Sigmoid colon (tissue), 7 donors: ENCODE data around the gene FBXO17. TPM values are rescaled to one million over a fixed set of nuclear protein-coding genes. Genes with fewer than 3 reads are reported as not detected.

Source experiments
- DNase-seq: peaks from one replicate; pipeline ENCODE4 v3.0.0-alpha.2; 2019
- H3K27ac ChIP-seq, 4 donors: fragments of 200-600 bp; sonication (generic); one replicate each; pipeline ENCODE4 v1.5.1; 2016 to 2019; ENCODE audit warnings: mild to moderate bottlenecking in 1 of 4
- H3K27me3 ChIP-seq, 3 donors: fragments of 200-600 bp; sonication (generic); one replicate each; pipeline ENCODE4 v1.5.1; 2019; ENCODE audit warnings: mild to moderate bottlenecking in 1 of 3
- H3K36me3 ChIP-seq, 4 donors: fragments of 200-600 bp; sonication (generic); one replicate each; pipeline ENCODE4 v1.5.1; 2016 to 2019
- H3K4me1 ChIP-seq, 4 donors: fragments of 200-600 bp; sonication (generic); one replicate each; pipeline ENCODE4 v1.5.1; 2017 to 2019
- H3K4me3 ChIP-seq, 4 donors: fragments of 200-600 bp; sonication (generic); one replicate each; pipeline ENCODE4 v1.5.1; 2017 to 2019; ENCODE audit warnings: mild to moderate bottlenecking in 2 of 4, moderate library complexity in 1 of 4
- H3K9me3 ChIP-seq, 4 donors: fragments of 200-600 bp in 3 of 4; sonication (generic) in 3 of 4; one replicate each; pipeline versions ENCODE4 v1.5.1 to v1.6.1; 2013 to 2019
- EP300 ChIP-seq, 4 donors: sonication (generic); formaldehyde crosslinking; IDR thresholded peaks; one replicate each; pipeline ENCODE4 v1.6.1; 2017; ENCODE audit warnings: antibody characterized with exemption in 4 of 4
- POLR2A ChIP-seq, 2 donors: fragments of 450-650 bp; IDR thresholded peaks; one replicate each; pipeline ENCODE4 v1.6.1; 2016; ENCODE audit warnings: antibody characterized with exemption in 2 of 2, mild to moderate bottlenecking in 2 of 2, moderate library complexity in 2 of 2
- POLR2AphosphoS5 ChIP-seq, 4 donors: sonication (generic); formaldehyde crosslinking; IDR thresholded peaks; one replicate each; pipeline ENCODE4 v1.6.1; 2017; ENCODE audit warnings: antibody characterized with exemption in 4 of 4
- WGBS, 2 donors: extraction: QIAGEN DNeasy Blood & Tissue Kit; methylation state at CpG; one replicate each; pipeline ENCODE4 v1.1.7; 2013; 5-methylcytosine and 5-hydroxymethylcytosine counted together
- intact Hi-C: fragments of 100-400 bp; cut with DNase I; formaldehyde crosslinking; loops from one replicate; pipeline ENCODE4 v1.15.1; 2023
- polyA plus RNA-seq, 3 donors: library from polyadenylated mRNA; stranded (reverse); fragments of 200-250 nt; gene quantifications; one replicate each; pipeline ENCODE4 v1.2.3, GENCODE V29; 2013
- total RNA-seq, 4 donors: library from RNA; depleted of rRNA; stranded (reverse); fragments of >200 nt; gene quantifications; one replicate each; pipeline ENCODE4 v1.1.0, GENCODE V29; 2016
- TF ChIP-seq, protein P1 (sequence below), 4 experiments: fragments of 450-650 bp in 3 of 4; fragments of 200-600 bp in 1 of 4; IDR thresholded peaks; one replicate each; pipeline ENCODE4 v1.5.1; 2016 to 2019; ENCODE audit warnings: antibody characterized with exemption in 4 of 4, mild to moderate bottlenecking in 3 of 4, moderate library complexity in 2 of 4
- donor health status: healthy with polysubstance abuse.
- donor health status: Bipolar disorder and iron deficiency.
- donor health status: healthy.

Gene FBXO17, protein sequence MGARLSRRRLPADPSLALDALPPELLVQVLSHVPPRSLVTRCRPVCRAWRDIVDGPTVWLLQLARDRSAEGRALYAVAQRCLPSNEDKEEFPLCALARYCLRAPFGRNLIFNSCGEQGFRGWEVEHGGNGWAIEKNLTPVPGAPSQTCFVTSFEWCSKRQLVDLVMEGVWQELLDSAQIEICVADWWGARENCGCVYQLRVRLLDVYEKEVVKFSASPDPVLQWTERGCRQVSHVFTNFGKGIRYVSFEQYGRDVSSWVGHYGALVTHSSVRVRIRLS
- total RNA-seq (10 to 100 TPM; 20.3 to 28.6 (median 25.9) TPM), polyA plus RNA-seq (1 to 10 TPM; 1.6 to 4.8 (median 3.3) TPM)

DNA sequence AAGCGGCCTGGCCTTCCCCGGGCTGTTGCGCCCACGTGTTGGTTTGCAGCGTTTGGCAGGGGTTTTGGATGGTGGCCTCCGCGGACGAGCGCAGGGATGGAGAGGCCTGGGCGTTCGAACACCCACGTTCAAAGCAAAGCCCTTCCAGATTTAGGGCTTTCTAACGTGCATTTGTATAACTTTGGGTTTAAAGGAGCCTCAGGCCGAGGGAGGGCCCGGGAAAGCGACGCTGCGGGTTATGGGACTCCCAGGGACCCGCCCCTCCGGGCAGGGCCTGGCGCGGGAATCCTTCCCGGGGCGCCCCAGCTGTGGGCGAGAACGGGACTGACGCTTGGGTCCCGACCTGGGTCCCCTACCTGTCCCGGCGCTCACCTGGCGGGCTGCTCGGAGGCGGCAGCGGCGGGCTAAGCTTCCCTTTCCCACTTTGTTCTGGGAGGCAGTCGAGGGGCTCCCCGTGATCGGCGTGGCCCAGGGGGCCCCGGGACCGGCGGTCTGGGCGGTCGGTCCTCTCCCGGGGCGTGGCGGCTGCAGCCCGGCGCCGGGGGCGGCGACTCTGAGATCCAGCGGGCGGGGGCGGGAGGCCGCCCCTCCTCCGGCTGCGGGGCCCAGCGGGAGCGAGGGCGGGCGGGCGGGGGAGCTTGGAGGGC, at the start of gene FBXO17:
Gene FBXO17 (minus strand): TSS at position 529 of the 647 bp plus-strand sequence. CDS start 25,423 bp downstream, outside the sequence.
- Histone ChIP-seq H3K9me3 (no peaks in the 10 kb centered on the region), H3K36me3 (no peaks in the 10 kb centered on the region), H3K27ac (peak within 1 kb of the TSS; percentile 85 to 96 (median 90)), H3K4me3 (peak within 1 kb of the TSS; percentile 56 to 68 (median 64)), H3K4me1 (peaks cover 0 to 24% (median 21%) of the 10 kb centered on the region in 4 donors), H3K27me3 (no peaks in the 10 kb centered on the region)
- TF ChIP-seq POLR2AphosphoS5 (IDR thresholded peaks at IDR 0.05), result peak in 2 of 4 donors; percentile 33 to 54
- TF ChIP-seq, protein P1, sequence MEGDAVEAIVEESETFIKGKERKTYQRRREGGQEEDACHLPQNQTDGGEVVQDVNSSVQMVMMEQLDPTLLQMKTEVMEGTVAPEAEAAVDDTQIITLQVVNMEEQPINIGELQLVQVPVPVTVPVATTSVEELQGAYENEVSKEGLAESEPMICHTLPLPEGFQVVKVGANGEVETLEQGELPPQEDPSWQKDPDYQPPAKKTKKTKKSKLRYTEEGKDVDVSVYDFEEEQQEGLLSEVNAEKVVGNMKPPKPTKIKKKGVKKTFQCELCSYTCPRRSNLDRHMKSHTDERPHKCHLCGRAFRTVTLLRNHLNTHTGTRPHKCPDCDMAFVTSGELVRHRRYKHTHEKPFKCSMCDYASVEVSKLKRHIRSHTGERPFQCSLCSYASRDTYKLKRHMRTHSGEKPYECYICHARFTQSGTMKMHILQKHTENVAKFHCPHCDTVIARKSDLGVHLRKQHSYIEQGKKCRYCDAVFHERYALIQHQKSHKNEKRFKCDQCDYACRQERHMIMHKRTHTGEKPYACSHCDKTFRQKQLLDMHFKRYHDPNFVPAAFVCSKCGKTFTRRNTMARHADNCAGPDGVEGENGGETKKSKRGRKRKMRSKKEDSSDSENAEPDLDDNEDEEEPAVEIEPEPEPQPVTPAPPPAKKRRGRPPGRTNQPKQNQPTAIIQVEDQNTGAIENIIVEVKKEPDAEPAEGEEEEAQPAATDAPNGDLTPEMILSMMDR (IDR thresholded peaks at IDR 0.05), result no peak
- TF ChIP-seq POLR2A (IDR thresholded peaks at IDR 0.05), result peak in 1 of 2 donors; percentile 21
- TF ChIP-seq EP300 (IDR thresholded peaks at IDR 0.05), result no peak
- intact Hi-C loops, result no loop called here
- WGBS, 2 donors, result 5 to 7% methylated on average over 63 of the region's 63 CpGs
- DNase-seq, result peak; percentile 81

DNA sequence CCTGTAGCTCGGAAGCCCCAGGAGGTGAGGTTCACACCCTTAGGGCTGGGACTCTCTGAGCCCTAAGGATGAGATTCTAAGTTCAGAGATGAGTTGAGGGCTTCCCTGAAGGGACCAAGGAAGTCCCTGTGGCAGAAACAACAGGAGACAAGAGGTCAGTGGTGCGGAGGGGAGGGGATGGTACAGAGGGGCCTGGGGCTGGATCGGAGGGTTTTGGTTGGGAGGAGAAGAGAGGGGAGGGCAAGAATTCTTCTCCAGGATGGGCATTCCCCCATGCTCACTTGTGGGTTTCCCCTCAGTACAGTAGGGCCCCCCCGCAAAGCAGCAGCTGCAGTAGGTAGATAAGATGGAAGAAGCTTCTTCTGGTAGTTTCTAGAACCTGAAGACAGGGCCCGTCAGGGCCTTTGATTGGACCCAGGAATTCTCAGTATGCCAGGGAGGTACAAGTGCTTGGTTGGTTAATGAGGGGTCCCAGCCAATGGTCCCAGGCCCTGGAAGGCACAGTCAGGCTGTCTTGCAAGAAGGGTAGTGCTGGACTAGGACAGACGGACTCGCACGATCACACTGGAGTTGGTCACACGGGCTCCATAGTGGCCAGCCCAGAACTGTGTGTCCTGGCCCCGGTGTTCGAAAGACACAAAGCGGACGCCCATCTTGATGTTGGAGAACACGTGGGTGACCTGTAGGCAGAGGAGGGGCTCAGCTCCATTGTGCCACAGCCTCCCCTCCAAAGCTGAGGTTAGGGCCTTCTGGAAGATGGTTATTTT, 49.5 kb upstream of the FBXO17 start:
- TF ChIP-seq POLR2AphosphoS5 (IDR thresholded peaks at IDR 0.05), result no peak

DNA sequence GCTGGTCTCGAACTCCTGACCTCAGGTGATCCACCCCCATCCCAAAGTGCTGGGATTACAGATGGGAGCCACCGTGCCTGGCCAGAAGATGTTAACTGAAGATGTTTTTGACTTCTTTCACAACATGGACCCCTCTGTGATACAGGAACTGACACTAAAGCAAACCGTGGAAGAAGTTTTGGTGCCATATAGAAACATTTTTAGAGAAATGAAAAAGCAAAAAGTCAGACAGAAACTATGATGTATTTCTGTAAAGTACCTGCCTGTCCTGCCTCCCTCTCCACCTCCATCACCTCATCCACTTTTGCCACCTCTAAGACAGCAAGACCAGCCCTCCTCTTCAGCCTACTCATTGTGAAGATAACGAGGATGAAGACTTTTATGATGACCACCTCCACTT, 45.5 kb upstream of the FBXO17 start:
- Histone ChIP-seq H3K4me3 (no peak overlapping the region), H3K27me3 (no peaks in the 10 kb centered on the region), H3K27ac (no peak overlapping the region), H3K9me3 (no peaks in the 10 kb centered on the region), H3K4me1 (no peaks in the 10 kb centered on the region), H3K36me3 (peaks cover 0 to 7% (median 0%) of the 10 kb centered on the region in 4 donors)
- DNase-seq, result no peak
- intact Hi-C loops, result no loop called here
- TF ChIP-seq POLR2A (IDR thresholded peaks at IDR 0.05), result no peak
- TF ChIP-seq POLR2AphosphoS5 (IDR thresholded peaks at IDR 0.05), result no peak
- TF ChIP-seq EP300 (IDR thresholded peaks at IDR 0.05), result no peak
- TF ChIP-seq, protein P1 (IDR thresholded peaks at IDR 0.05), result no peak
- 74 to 80% methylated on average over 4 of the region's 4 CpGs for WGBS, 2 donors

More for the DNA sequence above, 49.5 kb upstream of the FBXO17 start:
- WGBS, 2 donors, result 92 to 94% methylated on average over 14 of the region's 14 CpGs
- Histone ChIP-seq H3K36me3 (peaks cover 0 to 25% (median 2%) of the 10 kb centered on the region in 4 donors), H3K4me1 (no peaks in the 10 kb centered on the region), H3K9me3 (no peaks in the 10 kb centered on the region), H3K27me3 (no peaks in the 10 kb centered on the region), H3K4me3 (no peak overlapping the region), H3K27ac (no peak overlapping the region)
- intact Hi-C loops, result no loop called here
- no peak for DNase-seq

DNA sequence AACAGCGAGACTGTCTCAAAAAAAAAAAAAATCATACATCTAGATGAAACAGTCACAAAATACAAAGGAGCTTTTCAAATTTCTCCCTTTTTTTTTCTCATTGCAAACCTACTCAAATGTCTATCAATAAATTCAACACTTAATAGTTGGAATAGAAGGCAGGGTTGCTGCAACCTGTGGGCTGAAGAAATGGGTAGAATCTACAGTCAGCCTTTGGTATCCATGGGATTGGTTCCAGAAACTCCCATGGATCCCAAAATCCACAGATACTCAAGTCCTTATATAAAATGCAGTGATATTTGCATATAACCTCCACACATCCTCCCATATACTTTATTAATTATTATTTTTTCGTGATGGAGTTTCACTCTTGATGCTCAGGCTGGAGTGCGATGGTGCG, 42.1 kb upstream of the FBXO17 start:
- Histone ChIP-seq H3K27me3 (no peaks in the 10 kb centered on the region), H3K4me3 (no peak overlapping the region), H3K4me1 (no peaks in the 10 kb centered on the region), H3K27ac (no peak overlapping the region), H3K9me3 (no peaks in the 10 kb centered on the region), H3K36me3 (no peaks in the 10 kb centered on the region)
- DNase-seq, result no peak
- intact Hi-C loops, result no loop called here
- TF ChIP-seq POLR2AphosphoS5 (IDR thresholded peaks at IDR 0.05) (no peak), POLR2A (IDR thresholded peaks at IDR 0.05) (no peak), EP300 (IDR thresholded peaks at IDR 0.05) (no peak)
- TF ChIP-seq, protein P1 (IDR thresholded peaks at IDR 0.05), result no peak
- WGBS, 2 donors, result 88 to 93% methylated on average over 4 of the region's 4 CpGs

DNA sequence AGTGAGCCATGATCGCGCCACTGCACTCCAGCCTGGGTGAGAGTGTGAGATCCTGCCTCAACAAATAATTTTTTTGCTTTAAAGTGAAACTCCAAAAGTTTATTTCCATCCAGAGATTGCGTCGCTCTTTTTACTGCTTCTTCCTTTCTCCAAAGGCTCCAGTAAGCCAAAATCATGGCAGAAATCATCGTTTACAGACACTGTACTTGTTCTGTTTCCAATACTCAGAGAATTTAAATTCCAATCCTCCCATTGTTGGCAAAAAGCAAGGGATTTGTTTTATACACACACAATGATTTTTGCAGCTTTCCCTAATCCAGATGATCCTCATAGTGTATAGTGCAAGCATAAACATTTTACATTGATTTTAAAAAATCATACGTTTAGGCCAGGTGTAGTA, 41.5 kb upstream of the FBXO17 start:
- Histone ChIP-seq H3K4me3 (no peak overlapping the region), H3K9me3 (no peaks in the 10 kb centered on the region), H3K27me3 (no peaks in the 10 kb centered on the region), H3K4me1 (no peaks in the 10 kb centered on the region), H3K36me3 (no peaks in the 10 kb centered on the region), H3K27ac (no peak overlapping the region)
- WGBS, 2 donors, result 72 to 74% methylated on average over 6 of the region's 6 CpGs
- DNase-seq, result no peak
- intact Hi-C loops, result no loop called here
- TF ChIP-seq EP300 (IDR thresholded peaks at IDR 0.05), result no peak
